ENCODE results near the gene SH3BP5.

The SH3BP5 gene

GRCh38 chr3:15205934-15206661, 126.3 kb downstream of the SH3BP5 start, which contains the start of gene CAPN7:
Gene CAPN7, plus strand, starts transcription at chr3:15206246. Its CDS starts 250 bp downstream, at chr3:15206496.
- peak; percentile 81 to 95 for DNase-seq (ENCODE audit: low read depth in 2 of 2)

GRCh38 chr3:15205482-15205933, 126.9 kb downstream of the SH3BP5 start:
- no peak for DNase-seq (ENCODE audit: low read depth in 2 of 2)

Measured in stimulated activated CD8-positive, alpha-beta memory T cell treated with anti-CD3 and anti-CD28 coated beads, Interleukin-7, amount 100 ng/mL, for 4 hours (primary cell).